Measurements from ENCODE around the gene NFKBIZ.
"Not testable (repeated sequence)": the region's sequence is repeated elsewhere in the genome, so short reads cannot be mapped to it uniquely, and the experiment has no call there.

NFKBIZ gene

GRCh38 chr3:101851850-101852714 is 2.8 kb downstream of the NFKBIZ start:
- no peak for DNase-seq

- DNase-seq = no peak
These were observed 3.9 kb downstream of the NFKBIZ start for GRCh38 chr3:101852983-101853840.

GRCh38 chr3:101853982-101854381 is 4.7 kb downstream of the NFKBIZ start:
- no peak for DNase-seq

- DNase-seq = no peak
These were observed 5.4 kb downstream of the NFKBIZ start for GRCh38 chr3:101854608-101855304.

GRCh38 chr3:101857301-101857741 is 8.0 kb downstream of the NFKBIZ start:
- no peak for DNase-seq

- DNase-seq = no peak
These were observed 9.2 kb downstream of the NFKBIZ start for GRCh38 chr3:101858464-101859030.

- no peak for DNase-seq
These were observed 10.7 kb downstream of the NFKBIZ start for GRCh38 chr3:101859882-101860448.

GRCh38 chr3:101861212-101861788 is 12.0 kb downstream of the NFKBIZ start:
- no peak for DNase-seq

- no peak for DNase-seq
These were observed 12.6 kb downstream of the NFKBIZ start for GRCh38 chr3:101861789-101862415.

GRCh38 chr3:101862416-101863165 is 13.3 kb downstream of the NFKBIZ start:
- no peak for DNase-seq

GRCh38 chr3:101864926-101865325 is 15.6 kb downstream of the NFKBIZ start:
- DNase-seq = not testable (repeated sequence)

GRCh38 chr3:101865751-101866509 is 16.6 kb downstream of the NFKBIZ start:
- peak; percentile 18 for DNase-seq

GRCh38 chr3:101867511-101867910 is 18.2 kb downstream of the NFKBIZ start:
- DNase-seq = no peak

GRCh38 chr3:101867996-101868395 is 18.7 kb downstream of the NFKBIZ start:
- DNase-seq = no peak

- peak; percentile 79 for DNase-seq
These were observed 19.5 kb downstream of the NFKBIZ start for GRCh38 chr3:101868534-101869464.

- DNase-seq = no peak
These were observed 20.8 kb downstream of the NFKBIZ start for GRCh38 chr3:101870138-101870537.

- DNase-seq = no peak
These were observed 24.3 kb downstream of the NFKBIZ start for GRCh38 chr3:101873619-101874018.

GRCh38 chr3:101876142-101876541 is 26.8 kb downstream of the NFKBIZ start:
- DNase-seq = no peak

GRCh38 chr3:101878589-101878988 is 29.3 kb downstream of the NFKBIZ start:
- no peak for DNase-seq
